NCI-H2227 (cell line): Measurements from ENCODE around the gene ZDHHC4.
"Not testable (repeated sequence)": the region's sequence is repeated elsewhere in the genome, so short reads cannot be mapped to it uniquely, and the experiment has no call there.

Source experiments
- DNase-seq: peaks from one replicate; lab custom pipeline; 2025; ENCODE audit not compliant: unreplicated experiment; lab: John Stamatoyannopoulos, UW

The ZDHHC4 gene

GRCh38 chr7:6559896-6560295, 17.4 kb upstream of the ZDHHC4 start:
- no peak for DNase-seq

GRCh38 chr7:6562106-6562505, 15.1 kb upstream of the ZDHHC4 start:
- DNase-seq, result no peak

DNA sequence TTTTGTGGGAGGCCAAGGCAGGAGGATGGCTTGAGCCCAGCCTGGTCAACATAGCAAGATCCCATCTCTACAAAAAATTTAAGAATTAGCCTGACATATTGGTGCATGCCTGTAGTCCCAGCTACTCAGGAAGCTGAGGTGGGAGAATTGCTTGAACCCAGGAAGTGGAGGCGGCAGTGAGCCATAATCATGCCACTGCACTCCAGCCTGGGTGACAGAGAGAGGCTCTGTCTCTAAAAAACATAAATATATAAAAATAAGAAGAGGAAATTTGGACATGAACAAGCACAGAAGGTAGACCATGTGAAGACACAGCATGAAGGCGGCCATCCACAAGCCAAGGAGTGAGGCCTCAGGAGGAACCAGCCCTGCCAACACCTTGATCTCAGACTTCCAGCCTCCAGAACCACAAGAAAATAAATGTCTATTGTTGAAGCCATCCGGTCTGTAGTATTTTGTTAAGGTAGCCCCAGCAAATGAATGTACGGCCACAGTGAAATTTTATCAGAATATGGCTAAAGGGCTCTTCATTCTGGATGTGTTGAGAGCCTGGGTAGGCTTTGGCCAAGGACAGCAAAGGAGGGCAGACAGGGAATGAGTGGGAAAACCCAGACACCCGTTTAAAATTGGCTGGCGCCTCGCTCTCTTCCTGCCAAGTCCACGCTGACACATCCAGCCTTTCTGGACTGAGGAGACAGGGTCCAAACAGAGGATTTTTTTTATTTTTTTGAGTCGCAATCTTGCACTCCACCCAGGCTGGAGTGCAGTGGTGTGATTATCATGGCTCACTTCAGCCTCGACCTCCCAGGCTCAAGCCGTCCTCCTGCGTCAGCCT, 13.1 kb upstream of the ZDHHC4 start:
- no peak for DNase-seq

DNA sequence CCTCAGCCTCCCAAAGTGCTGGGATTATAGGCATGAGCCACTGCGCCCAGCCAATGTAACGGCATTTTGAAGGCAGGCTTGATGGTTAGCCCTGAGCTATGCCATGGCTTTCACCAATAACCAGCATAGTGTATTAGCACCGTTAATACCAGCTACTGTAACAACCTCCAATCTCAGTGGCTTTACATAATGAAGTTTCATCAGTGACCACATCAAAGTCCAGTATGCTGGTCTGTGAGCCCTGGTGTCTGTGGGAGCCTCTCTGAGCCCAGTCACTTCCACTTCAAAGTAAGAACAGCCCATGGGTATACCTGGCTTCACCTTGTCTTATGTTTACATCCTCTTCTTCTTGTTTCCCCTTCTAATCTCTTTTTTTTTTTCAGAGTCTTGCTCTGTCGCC, 11.6 kb upstream of the ZDHHC4 start:
- DNase-seq, result no peak

GRCh38 chr7:6567886-6568285, 9.4 kb upstream of the ZDHHC4 start:
- DNase-seq, result no peak

GRCh38 chr7:6571160-6571779, 6.0 kb upstream of the ZDHHC4 start:
- no peak for DNase-seq

DNA sequence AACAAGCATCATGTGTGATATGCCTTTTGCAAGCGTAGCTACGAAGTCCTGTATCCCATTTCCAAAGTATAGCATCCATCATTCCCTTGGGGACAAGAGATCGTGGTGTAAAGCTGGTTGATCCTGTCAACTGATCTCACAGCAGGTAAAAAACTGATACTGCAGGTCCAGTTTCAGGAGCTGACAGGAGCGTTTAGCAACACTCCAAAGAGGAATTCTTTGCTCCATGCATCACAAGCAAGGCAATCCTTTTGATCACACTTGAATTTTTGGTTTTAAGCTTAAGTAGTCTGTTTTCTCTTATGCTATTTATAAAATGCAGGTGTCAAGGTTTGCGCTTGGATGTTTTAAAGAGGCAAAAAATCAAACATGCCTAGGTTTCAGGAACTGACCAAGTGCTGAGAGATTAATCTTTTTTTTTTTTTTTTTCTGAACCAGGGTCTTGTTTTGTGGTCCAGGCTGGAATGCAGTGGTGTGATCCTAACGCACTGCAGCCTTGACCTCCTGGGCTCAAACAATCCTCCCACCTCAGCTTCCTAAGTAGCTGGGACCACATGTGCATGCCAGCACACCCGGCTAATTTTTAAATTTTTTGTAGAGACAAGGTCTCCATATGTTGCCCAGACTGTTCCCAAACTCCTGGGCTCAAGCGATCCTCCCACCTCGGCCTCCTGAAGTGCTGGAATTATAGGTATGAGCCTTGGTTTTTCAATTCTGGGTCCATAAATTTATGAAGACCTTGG, 1.8 kb upstream of the ZDHHC4 start:
- DNase-seq, result no peak

DNA sequence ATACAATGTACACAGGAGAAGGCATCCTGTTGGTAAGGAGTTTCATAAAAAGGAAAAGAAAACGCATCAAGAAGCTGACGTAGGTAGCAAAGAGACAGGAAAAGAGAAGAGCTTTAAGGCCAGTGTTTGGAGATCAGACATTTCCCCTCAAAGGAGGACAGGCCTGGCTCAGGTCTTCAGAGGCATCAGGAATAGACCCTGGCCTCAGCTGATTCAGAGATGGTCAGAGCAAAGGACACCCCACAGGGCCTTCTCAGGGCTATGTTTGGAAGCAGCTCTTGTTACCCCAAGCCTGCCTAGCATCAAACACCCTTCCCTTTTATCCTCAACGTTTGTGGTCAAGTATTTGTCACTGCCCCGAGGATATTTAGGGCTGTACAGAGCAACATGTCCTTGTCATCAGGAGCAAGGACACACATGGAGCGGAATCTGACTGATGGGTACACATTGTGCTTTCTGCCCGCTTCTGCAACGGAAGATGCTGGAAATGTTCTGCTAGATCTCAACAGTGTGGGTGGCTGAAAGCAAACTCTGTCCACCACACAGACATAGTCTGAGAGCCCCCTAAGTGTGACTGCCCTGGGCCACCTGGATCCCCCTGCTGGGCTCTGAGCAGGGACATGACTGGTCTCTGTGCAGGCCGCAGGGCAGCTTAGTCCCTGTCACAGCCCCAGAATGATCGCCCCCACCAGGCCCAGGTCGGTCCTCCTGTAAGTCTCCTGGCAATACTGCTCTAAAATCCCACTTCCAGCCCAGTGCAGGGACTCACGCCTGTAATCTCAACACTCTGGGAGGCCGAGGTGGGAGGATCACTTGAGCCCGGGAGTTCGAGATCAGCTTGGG, 1.0 kb upstream of the ZDHHC4 start:
- no peak for DNase-seq

- not testable (repeated sequence) for DNase-seq
These were observed 336 bp upstream of the ZDHHC4 start for GRCh38 chr7:6576867-6577368.

- no peak for DNase-seq
These were observed 1.1 kb downstream of the ZDHHC4 start for GRCh38 chr7:6578114-6579084.

DNA sequence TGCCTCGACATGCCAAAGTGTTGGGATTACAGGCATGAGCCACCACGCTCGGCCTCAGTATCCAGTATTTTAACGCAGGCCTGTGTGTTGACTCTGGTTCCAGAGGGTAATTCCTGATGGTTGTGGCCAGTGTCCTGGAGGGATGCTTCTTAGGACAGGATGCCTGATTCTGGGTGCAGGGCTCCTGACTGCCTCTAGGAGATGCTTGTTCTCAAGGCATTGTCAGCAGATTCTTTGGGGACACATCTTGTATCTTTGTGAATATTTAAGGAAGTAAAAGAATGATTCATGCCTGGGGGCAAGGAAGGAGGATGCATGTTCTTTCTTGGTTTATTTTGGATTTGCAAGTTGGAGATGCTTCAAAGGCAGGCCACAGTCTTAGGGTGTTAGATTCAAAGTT, 2.2 kb downstream of the ZDHHC4 start:
- DNase-seq, result no peak

DNA sequence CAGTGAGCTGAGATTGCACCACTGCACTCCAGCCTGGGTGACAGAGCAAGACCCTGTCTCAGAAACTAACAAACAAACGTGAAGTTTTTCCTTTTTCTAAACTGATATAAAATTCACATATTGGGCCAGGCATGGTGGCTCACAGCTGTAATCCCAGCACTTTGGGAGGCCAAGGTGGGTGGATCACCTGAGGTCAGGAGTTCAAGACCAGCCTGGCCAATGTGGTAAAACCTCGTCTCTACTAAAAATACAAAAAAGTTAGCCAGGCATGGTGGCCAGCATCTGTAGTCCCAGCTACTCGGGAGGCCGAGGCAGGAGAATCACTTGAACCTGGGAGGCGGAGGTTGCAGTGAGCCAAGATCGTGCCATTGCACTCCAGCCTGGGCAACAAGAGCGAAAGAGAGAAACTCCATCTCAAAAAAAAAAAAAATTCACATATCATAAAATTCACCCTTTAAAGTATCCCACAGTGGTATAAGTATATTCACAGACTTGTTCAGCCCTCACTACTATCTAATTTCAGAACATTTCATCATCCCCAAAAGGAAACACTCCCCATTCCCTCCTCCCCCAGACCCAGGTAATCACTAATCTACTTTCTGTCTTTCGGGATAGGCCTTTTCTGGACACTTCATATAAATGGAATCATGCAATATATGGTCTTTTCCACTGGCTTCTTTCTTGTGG, 8.6 kb downstream of the ZDHHC4 start:
- DNase-seq, result not testable (repeated sequence)

DNA sequence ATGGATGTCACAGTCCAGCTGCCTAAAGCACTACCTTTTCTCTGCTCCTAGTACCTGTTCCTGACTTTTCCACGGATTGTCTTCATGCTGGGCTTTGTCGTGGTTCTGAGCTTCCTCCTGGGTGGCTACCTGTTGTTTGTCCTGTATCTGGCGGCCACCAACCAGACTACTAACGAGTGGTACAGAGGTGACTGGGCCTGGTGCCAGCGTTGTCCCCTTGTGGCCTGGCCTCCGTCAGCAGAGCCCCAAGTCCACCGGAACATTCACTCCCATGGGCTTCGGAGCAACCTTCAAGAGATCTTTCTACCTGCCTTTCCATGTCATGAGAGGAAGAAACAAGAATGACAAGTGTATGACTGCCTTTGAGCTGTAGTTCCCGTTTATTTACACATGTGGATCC, 11.3 kb downstream of the ZDHHC4 start:
- no peak for DNase-seq

GRCh38 chr7:6589151-6589828, 12.0 kb downstream of the ZDHHC4 start:
- DNase-seq, result no peak

- peak; percentile 91 for DNase-seq
These were observed 12.8 kb downstream of the ZDHHC4 start, which contains the start of gene INTS15 for GRCh38 chr7:6589829-6590644. TSS of gene INTS15 (plus strand) at chr7:6590021. CDS start at chr7:6590284, 263 bp downstream.

DNA sequence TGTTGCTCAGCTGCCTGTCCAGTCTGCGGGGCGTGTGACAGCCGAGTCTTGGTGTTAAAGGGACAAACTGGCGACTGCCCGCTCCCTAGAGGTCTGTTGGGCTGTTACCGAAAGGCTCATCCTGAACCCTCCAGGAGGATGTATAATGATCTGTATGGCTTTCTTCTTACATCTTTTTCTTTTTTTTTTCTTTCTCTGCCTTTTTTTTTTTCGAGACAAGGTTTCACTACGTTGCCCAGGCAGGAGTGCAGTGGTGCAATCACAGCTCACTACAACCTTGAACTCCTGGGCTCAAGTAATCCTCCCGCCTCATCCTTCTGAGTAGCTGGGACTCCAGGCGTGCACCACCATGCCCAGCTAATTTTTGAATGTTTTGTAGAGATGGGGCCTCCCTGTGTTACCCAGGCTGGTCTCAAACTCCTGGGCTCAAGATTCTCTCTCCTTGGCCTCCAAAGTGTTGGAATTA, 13.4 kb downstream of the ZDHHC4 start:
- DNase-seq, result peak; percentile 58

GRCh38 chr7:6600093-6600492, 22.8 kb downstream of the ZDHHC4 start:
- no peak for DNase-seq
